MM.1S (cell line): ENCODE results near the gene NCKAP5.

Experiments used
- DNase-seq: peaks from one replicate; pipeline ENCODE4 v3.0.0-alpha.2; 2015
- H2AFZ ChIP-seq: fragments of 300-600 bp; sonication (generic); 2 replicates; pipeline ENCODE4 v1.6.0; 2016; ENCODE audit warnings: antibody characterized with exemption, low read length
- H3F3A ChIP-seq: fragments of 300-600 bp; sonication (generic); 2 replicates; pipeline ENCODE4 v1.6.1; 2016; ENCODE audit warnings: mild to moderate bottlenecking, antibody characterized with exemption, low read length, moderate library complexity, mixed read lengths; ENCODE audit not compliant: insufficient read depth
- H3K27ac ChIP-seq: fragments of 300-600 bp; sonication (generic); 2 replicates; pipeline ENCODE4 v1.5.1; 2016; ENCODE audit warnings: mild to moderate bottlenecking, low read length
- H3K27me3 ChIP-seq: fragments of 300-600 bp; sonication (generic); replicated peaks from 2 replicates; pipeline ENCODE4 v1.6.0; 2016; ENCODE audit warnings: low read length; ENCODE audit not compliant: insufficient read depth
- H3K36me3 ChIP-seq: fragments of 300-600 bp; sonication (generic); replicated peaks from 2 replicates; pipeline ENCODE4 v1.6.1; 2016; ENCODE audit warnings: mild to moderate bottlenecking, low read length, mixed read lengths; ENCODE audit not compliant: insufficient read depth
- H3K4me1 ChIP-seq: fragments of 300-600 bp; sonication (generic); 2 replicates; pipeline ENCODE4 v1.6.1; 2016; ENCODE audit warnings: low read length, mixed read lengths
- H3K4me2 ChIP-seq: fragments of 300-600 bp; sonication (generic); 2 replicates; pipeline ENCODE4 v1.6.0; 2016; ENCODE audit warnings: low read depth, low read length
- H3K4me3 ChIP-seq: fragments of 300-600 bp; sonication (generic); 2 replicates; pipeline ENCODE4 v1.5.1; 2016; ENCODE audit warnings: low read length, mixed read lengths
- H3K79me2 ChIP-seq: fragments of 300-600 bp; sonication (generic); 2 replicates; pipeline ENCODE4 v1.6.1; 2016; ENCODE audit warnings: mixed run types, low read length, mixed read lengths
- H3K9ac ChIP-seq: fragments of 300-600 bp; sonication (generic); 2 replicates; pipeline ENCODE4 v1.6.1; 2016; ENCODE audit warnings: low read length, mixed read lengths
- H3K9me2 ChIP-seq: fragments of 300-600 bp; sonication (generic); replicated peaks from 2 replicates; pipeline ENCODE4 v1.6.1; 2016; ENCODE audit warnings: mild to moderate bottlenecking, low read length, mixed read lengths; ENCODE audit not compliant: insufficient read depth
- H3K9me3 ChIP-seq: fragments of 300-600 bp; sonication (generic); replicated peaks from 2 replicates; pipeline ENCODE4 v1.6.1; 2016; ENCODE audit warnings: mild to moderate bottlenecking, low read length, mixed read lengths; ENCODE audit not compliant: insufficient read depth
- H4K20me1 ChIP-seq: fragments of 300-600 bp; sonication (generic); 2 replicates; pipeline ENCODE4 v1.6.1; 2016; ENCODE audit warnings: mild to moderate bottlenecking, low read length, moderate library complexity, mixed read lengths; ENCODE audit not compliant: insufficient read depth
- EZH2 ChIP-seq: fragments of 300-600 bp; sonication (generic); optimal IDR thresholded peaks from 2 replicates; pipeline ENCODE3; 2017; ENCODE audit warnings: low read depth, mild to moderate bottlenecking, antibody characterized with exemption, low read length, mixed read lengths
- EZH2phosphoT487 ChIP-seq: fragments of 300-600 bp; sonication (generic); IDR thresholded peaks from 2 replicates; pipeline ENCODE4 v1.6.1; 2018; ENCODE audit warnings: antibody characterized with exemption, low read length
- TF ChIP-seq, protein P1 (sequence below): fragments of 300-600 bp; sonication (generic); IDR thresholded peaks from 2 replicates; pipeline ENCODE4 v1.5.1; 2016; ENCODE audit warnings: antibody characterized with exemption, low read length, mixed read lengths

NCKAP5 gene

DNA sequence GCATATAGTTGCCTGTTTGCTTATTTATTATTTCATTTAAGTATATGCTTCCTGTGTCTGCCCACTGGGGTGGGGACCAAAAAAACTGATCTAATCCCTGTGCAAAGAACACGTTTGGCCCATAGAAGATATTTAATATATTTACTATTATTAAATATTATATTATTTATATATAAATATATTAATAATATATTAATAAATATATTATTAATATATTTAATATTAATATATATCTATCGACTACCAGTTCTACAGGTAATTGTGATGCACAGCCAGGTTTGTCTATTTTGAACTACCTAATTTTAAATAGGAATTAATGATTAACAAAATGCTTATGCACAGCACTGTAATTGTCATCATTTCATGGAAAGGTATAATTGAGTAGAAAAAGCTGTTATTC lies 609.4 kb downstream of the NCKAP5 start:
- no peak overlapping the region for H2AFZ ChIP-seq
- no peaks in the 10 kb centered on the region for H3K79me2 ChIP-seq
- no peak overlapping the region for H3K4me3 ChIP-seq
- no peak overlapping the region for H3K4me2 ChIP-seq
- no peaks in the 10 kb centered on the region for H3K27me3 ChIP-seq
- no peaks in the 10 kb centered on the region for H3K9me3 ChIP-seq
- H3K27ac ChIP-seq, result no peak overlapping the region
- TF ChIP-seq EZH2 (no peak), EZH2phosphoT487 (no peak)
- TF ChIP-seq, protein P1, sequence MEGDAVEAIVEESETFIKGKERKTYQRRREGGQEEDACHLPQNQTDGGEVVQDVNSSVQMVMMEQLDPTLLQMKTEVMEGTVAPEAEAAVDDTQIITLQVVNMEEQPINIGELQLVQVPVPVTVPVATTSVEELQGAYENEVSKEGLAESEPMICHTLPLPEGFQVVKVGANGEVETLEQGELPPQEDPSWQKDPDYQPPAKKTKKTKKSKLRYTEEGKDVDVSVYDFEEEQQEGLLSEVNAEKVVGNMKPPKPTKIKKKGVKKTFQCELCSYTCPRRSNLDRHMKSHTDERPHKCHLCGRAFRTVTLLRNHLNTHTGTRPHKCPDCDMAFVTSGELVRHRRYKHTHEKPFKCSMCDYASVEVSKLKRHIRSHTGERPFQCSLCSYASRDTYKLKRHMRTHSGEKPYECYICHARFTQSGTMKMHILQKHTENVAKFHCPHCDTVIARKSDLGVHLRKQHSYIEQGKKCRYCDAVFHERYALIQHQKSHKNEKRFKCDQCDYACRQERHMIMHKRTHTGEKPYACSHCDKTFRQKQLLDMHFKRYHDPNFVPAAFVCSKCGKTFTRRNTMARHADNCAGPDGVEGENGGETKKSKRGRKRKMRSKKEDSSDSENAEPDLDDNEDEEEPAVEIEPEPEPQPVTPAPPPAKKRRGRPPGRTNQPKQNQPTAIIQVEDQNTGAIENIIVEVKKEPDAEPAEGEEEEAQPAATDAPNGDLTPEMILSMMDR, result no peak
- no peaks in the 10 kb centered on the region for H3K36me3 ChIP-seq
- DNase-seq, result no peak
- H3K9ac ChIP-seq, result no peak overlapping the region
- no peaks in the 10 kb centered on the region for H4K20me1 ChIP-seq
- H3K4me1 ChIP-seq, result 0 out of 2 replicates have a peak, but pooled peaks cover 12% of the 10 kb centered on the region
- no peaks in the 10 kb centered on the region for H3F3A ChIP-seq
- no peaks in the 10 kb centered on the region for H3K9me2 ChIP-seq

DNA sequence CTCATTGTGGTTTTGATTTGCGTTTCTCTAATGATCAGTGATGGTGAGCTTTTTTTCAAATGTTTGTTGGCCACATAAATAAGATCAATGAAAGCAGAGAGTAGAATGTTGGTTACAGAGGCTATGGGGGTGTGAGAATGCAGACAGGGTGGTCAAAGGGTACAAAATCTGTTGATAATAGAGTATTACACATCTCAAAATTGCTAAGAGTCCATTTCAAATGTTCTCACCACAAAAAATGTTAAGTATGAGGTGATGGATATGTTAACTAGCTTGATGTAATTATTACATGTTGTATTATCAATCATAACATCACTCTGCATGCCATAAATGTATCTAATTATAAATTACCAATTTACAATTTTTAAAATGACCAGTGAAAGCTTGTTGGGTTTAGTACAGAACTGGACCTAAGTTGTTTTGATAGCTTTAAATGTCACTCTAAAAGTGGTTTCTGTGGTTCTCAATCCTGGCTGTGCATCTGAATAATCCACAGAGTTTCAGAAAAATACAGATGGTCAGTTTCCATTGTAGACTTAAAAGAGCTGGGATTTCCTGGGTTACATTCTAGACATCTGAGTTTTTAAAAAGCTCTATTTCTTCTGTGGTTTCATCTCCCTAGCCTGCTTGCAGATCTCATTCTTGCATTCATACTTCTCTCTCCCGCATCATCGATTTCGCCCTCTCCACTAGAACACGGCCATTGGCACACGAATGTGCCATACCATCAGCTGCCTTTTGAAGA lies 612.2 kb downstream of the NCKAP5 start:
- Histone ChIP-seq H3K9me3 (no peaks in the 10 kb centered on the region), H4K20me1 (no peaks in the 10 kb centered on the region), H2AFZ (no peak overlapping the region), H3K79me2 (no peaks in the 10 kb centered on the region), H3K4me2 (no peak overlapping the region), H3K4me3 (no peak overlapping the region), H3K4me1 (peaks cover 28% of the 10 kb centered on the region), H3K36me3 (no peaks in the 10 kb centered on the region), H3K27me3 (no peaks in the 10 kb centered on the region), H3K9me2 (no peaks in the 10 kb centered on the region), H3F3A (peaks cover 7% of the 10 kb centered on the region; the same call in 1 of the 2 replicates), H3K9ac (no peak overlapping the region), H3K27ac (no peak overlapping the region)
- TF ChIP-seq EZH2phosphoT487, result no peak
- TF ChIP-seq, protein P1, result no peak
- TF ChIP-seq EZH2, result no peak
- no peak for DNase-seq

DNA sequence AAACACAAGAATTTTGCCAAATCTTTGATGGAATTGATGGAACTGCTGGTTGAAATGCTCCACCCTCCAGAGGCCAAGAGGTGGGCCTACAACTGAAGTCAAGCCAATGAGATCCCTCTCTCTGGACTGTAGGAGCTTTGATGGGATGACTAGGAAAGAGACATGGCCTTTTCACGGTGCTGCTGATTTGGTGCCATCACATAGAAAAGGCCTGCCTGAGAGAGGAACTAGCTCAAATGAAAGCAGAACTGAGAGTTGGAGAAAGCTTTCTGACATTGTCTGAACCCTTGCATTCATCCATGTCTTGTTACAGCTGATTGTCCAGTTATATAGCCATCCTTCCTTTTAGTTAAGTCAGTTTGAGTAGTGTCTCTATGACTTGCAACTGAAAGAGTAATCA lies 614.5 kb downstream of the NCKAP5 start:
- DNase-seq, result peak; percentile 31
- Histone ChIP-seq H3F3A (peaks cover 8% of the 10 kb centered on the region), H3K9me3 (no peaks in the 10 kb centered on the region), H3K79me2 (no peaks in the 10 kb centered on the region), H3K4me3 (no peak overlapping the region), H3K9ac (no peak overlapping the region), H3K9me2 (no peaks in the 10 kb centered on the region), H3K36me3 (no peaks in the 10 kb centered on the region), H4K20me1 (no peaks in the 10 kb centered on the region), H3K4me1 (peaks cover 33% of the 10 kb centered on the region), H2AFZ (no peak overlapping the region), H3K27me3 (no peaks in the 10 kb centered on the region), H3K4me2 (no peak overlapping the region), H3K27ac (no peak overlapping the region)
- TF ChIP-seq EZH2phosphoT487 (no peak), EZH2 (no peak)
- TF ChIP-seq, protein P1, result no peak
